ENCODE data around the gene DMD.
A peak's percentile ranks its signal among the peaks of the same experiment; 100 is the strongest.
"Not testable (repeated sequence)": the region's sequence is repeated elsewhere in the genome, so short reads cannot be mapped to it uniquely, and the experiment has no call there.

DMD gene

GRCh38 chrX:31545726-31546125 is 1665.6 kb downstream of the DMD start:
- DNase-seq: no peak
- intact Hi-C loops (cut with DNase I): no loop called here

- DNase-seq: no peak
- intact Hi-C loops (cut with DNase I): no loop called here
Observed at GRCh38 chrX:31545191-31545590, 1666.2 kb downstream of the DMD start.

- DNase-seq: no peak
- intact Hi-C loops (cut with DNase I): no loop called here
Observed at GRCh38 chrX:31543634-31544033, 1667.7 kb downstream of the DMD start.

GRCh38 chrX:31542566-31542965 is 1668.8 kb downstream of the DMD start:
- DNase-seq: no peak
- intact Hi-C loops (cut with DNase I): no loop called here

GRCh38 chrX:31540313-31540712 is 1671.0 kb downstream of the DMD start:
- intact Hi-C loops (cut with DNase I): no loop called here

GRCh38 chrX:31527455-31528126 is 1683.8 kb downstream of the DMD start:
- intact Hi-C loops (cut with DNase I): no loop called here
- DNase-seq: no peak

More at GRCh38 chrX:31540313-31540712, 1671.0 kb downstream of the DMD start:
- no peak for DNase-seq

- intact Hi-C loops (cut with DNase I): no loop called here
Observed at GRCh38 chrX:31523884-31524536, 1687.3 kb downstream of the DMD start.

GRCh38 chrX:31522760-31523159 is 1688.6 kb downstream of the DMD start:
- DNase-seq: no peak
- intact Hi-C loops (cut with DNase I): no loop called here

More at GRCh38 chrX:31523884-31524536, 1687.3 kb downstream of the DMD start:
- no peak for DNase-seq

GRCh38 chrX:31521941-31522340 is 1689.4 kb downstream of the DMD start:
- DNase-seq: no peak
- intact Hi-C loops (cut with DNase I): no loop called here

GRCh38 chrX:31516527-31516926 is 1694.8 kb downstream of the DMD start:
- intact Hi-C loops (cut with DNase I): no loop called here
- no peak for DNase-seq

GRCh38 chrX:31508338-31508737 is 1703.0 kb downstream of the DMD start:
- peak in 11 of 42 donors; percentile 1 to 48 (median 9) for DNase-seq
- intact Hi-C loops (cut with DNase I): no loop called here

GRCh38 chrX:31506928-31507327 is 1704.4 kb downstream of the DMD start:
- intact Hi-C loops (cut with DNase I): no loop called here
- DNase-seq: no peak

- no peak for DNase-seq
- intact Hi-C loops (cut with DNase I): no loop called here
Observed at GRCh38 chrX:31506360-31506759, 1705.0 kb downstream of the DMD start.

GRCh38 chrX:31500921-31501320 is 1710.4 kb downstream of the DMD start:
- intact Hi-C loops (cut with DNase I): no loop called here
- no peak for DNase-seq

GRCh38 chrX:31499109-31499508 is 1712.2 kb downstream of the DMD start:
- intact Hi-C loops (cut with DNase I): no loop called here
- no peak for DNase-seq

GRCh38 chrX:31497086-31497485 is 1714.3 kb downstream of the DMD start:
- DNase-seq: no peak
- intact Hi-C loops (cut with DNase I): no loop called here

- intact Hi-C loops (cut with DNase I): no loop called here
- DNase-seq: no peak
Observed at GRCh38 chrX:31487951-31488350, 1723.4 kb downstream of the DMD start.

GRCh38 chrX:31483336-31483735 is 1728.0 kb downstream of the DMD start:
- DNase-seq: peak in 9 of 42 donors; percentile 2 to 57 (median 15)
- intact Hi-C loops (cut with DNase I): no loop called here

GRCh38 chrX:31480696-31481095 is 1730.7 kb downstream of the DMD start:
- intact Hi-C loops (cut with DNase I): no loop called here
- no peak for DNase-seq

GRCh38 chrX:31471229-31471628 is 1740.1 kb downstream of the DMD start:
- no peak for DNase-seq
- intact Hi-C loops (cut with DNase I): no loop called here

- intact Hi-C loops (cut with DNase I); DNase-seq: not testable (repeated sequence)
Observed at GRCh38 chrX:31470753-31471152, 1740.6 kb downstream of the DMD start.

All from head of caudate nucleus (tissue), 42 donors.